Renal cortical epithelial cell (primary cell): Measurements from ENCODE around the gene TMC4. TPM values are rescaled to one million over a fixed set of nuclear protein-coding genes. Genes with fewer than 3 reads are reported as not detected.
"Not testable (repeated sequence)": the region's sequence is repeated elsewhere in the genome, so short reads cannot be mapped to it uniquely, and the experiment has no call there.

Experiments used
- DNase-seq: peaks from one replicate; pipeline ENCODE4 v3.0.0-alpha.2; 2011; ENCODE audit warnings: low read depth
- total RNA-seq: library from RNA; depleted of rRNA; stranded (reverse); fragments of >200 nt; gene quantifications from 2 replicates; pipeline ENCODE4 v1.2.3, GENCODE V29; 2014

Gene TMC4
- total RNA-seq, 1 donor from 2014 or later: 1.8 TPM

GRCh38 chr19:54204767-54205468 is 32.0 kb upstream of the TMC4 start:
- DNase-seq: no peak

GRCh38 chr19:54203151-54203611 is 30.2 kb upstream of the TMC4 start:
- DNase-seq: peak; percentile 81

GRCh38 chr19:54201980-54202379 is 29.0 kb upstream of the TMC4 start:
- DNase-seq: peak; percentile 54

GRCh38 chr19:54201172-54201701 is 28.3 kb upstream of the TMC4 start:
- DNase-seq: no peak

- DNase-seq: no peak
Observed at GRCh38 chr19:54199401-54199800, 26.4 kb upstream of the TMC4 start.

GRCh38 chr19:54197121-54197520 is 24.2 kb upstream of the TMC4 start:
- no peak for DNase-seq

- no peak for DNase-seq
Observed at GRCh38 chr19:54196536-54196935, 23.6 kb upstream of the TMC4 start.

- DNase-seq: not testable (repeated sequence)
Observed at GRCh38 chr19:54194463-54194862, 21.5 kb upstream of the TMC4 start.

- no peak for DNase-seq
Observed at GRCh38 chr19:54193011-54193410, 20.1 kb upstream of the TMC4 start.

- no peak for DNase-seq
Observed at GRCh38 chr19:54191811-54192453, 19.0 kb upstream of the TMC4 start.

GRCh38 chr19:54191011-54191810 is 18.3 kb upstream of the TMC4 start, which contains the start of gene TSEN34:
Gene TSEN34 (plus strand): TSS chr19:54191308. CDS start chr19:54191365, 57 bp downstream.
- no peak for DNase-seq

- DNase-seq: peak; percentile 98
Observed at GRCh38 chr19:54190503-54191010, 17.6 kb upstream of the TMC4 start.

GRCh38 chr19:54189735-54190502 is 17.0 kb upstream of the TMC4 start:
- DNase-seq: peak; percentile 100

GRCh38 chr19:54189145-54189734 is 16.3 kb upstream of the TMC4 start, which contains the start of gene MBOAT7:
Gene MBOAT7 (minus strand): TSS chr19:54189580. CDS start chr19:54188508, 1,072 bp downstream.
- DNase-seq: no peak

- no peak for DNase-seq
Observed at GRCh38 chr19:54188215-54188871, 15.4 kb upstream of the TMC4 start.

GRCh38 chr19:54186934-54187381 is 14.0 kb upstream of the TMC4 start:
- DNase-seq: no peak

- DNase-seq: no peak
Observed at GRCh38 chr19:54186351-54186750, 13.4 kb upstream of the TMC4 start.

- no peak for DNase-seq
Observed at GRCh38 chr19:54183431-54183830, 10.5 kb upstream of the TMC4 start.

GRCh38 chr19:54181894-54182293 is 8.9 kb upstream of the TMC4 start:
- DNase-seq: not testable (repeated sequence)

GRCh38 chr19:54180691-54181091 is 7.7 kb upstream of the TMC4 start:
- no peak for DNase-seq
